Effector memory CD8-positive, alpha-beta T cell (primary cell): ENCODE data around the gene LTO1.

ENCODE experiments used
- ATAC-seq: fragments of 150-1000 bp; cut with Tn5 transposase; replicated peaks from 2 replicates; pipeline ENCODE4 v1.10.0; 2021; ENCODE audit warnings: mild to moderate bottlenecking, moderate library complexity
- DNase-seq, 3 experiments: peaks; one replicate each; pipeline ENCODE4 v3.0.0; 2021
- H3K27ac Mint-ChIP-seq, 2 donors: one replicate each; pipeline ENCODE4 v1.8.0; 2022; ENCODE audit warnings: mild to moderate bottlenecking in 2 of 2, mixed read lengths in 2 of 2, moderate library complexity in 2 of 2
- H3K27me3 Mint-ChIP-seq, 2 donors: one replicate each; pipeline ENCODE4 v1.8.0; 2022; ENCODE audit warnings: mixed read lengths in 2 of 2
- H3K36me3 Mint-ChIP-seq: one replicate; pipeline ENCODE4 v1.8.0; 2022; ENCODE audit warnings: mild to moderate bottlenecking, moderate library complexity, mixed read lengths; ENCODE audit not compliant: insufficient read depth
- H3K4me1 Mint-ChIP-seq, 2 donors: one replicate each; pipeline ENCODE4 v1.8.0; 2022; ENCODE audit warnings: low read depth in 2 of 2, mixed read lengths in 2 of 2
- H3K4me3 Mint-ChIP-seq, 2 donors: one replicate each; pipeline ENCODE4 v1.8.0; 2022; ENCODE audit warnings: mild to moderate bottlenecking in 2 of 2, mixed read lengths in 2 of 2, moderate library complexity in 2 of 2
- H3K9me3 Mint-ChIP-seq, 2 donors: one replicate each; pipeline ENCODE4 v1.8.0; 2022; ENCODE audit warnings: mixed read lengths in 2 of 2
- total RNA-seq, 9 experiments: gene quantifications; one replicate each; lab custom pipeline; 2026; lab: John Stamatoyannopoulos, UW

Gene LTO1, protein sequence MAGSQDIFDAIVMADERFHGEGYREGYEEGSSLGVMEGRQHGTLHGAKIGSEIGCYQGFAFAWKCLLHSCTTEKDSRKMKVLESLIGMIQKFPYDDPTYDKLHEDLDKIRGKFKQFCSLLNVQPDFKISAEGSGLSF
- 10.8 to 49.5 (median 27.6) reads per million in 9 experiments for total RNA-seq

DNA sequence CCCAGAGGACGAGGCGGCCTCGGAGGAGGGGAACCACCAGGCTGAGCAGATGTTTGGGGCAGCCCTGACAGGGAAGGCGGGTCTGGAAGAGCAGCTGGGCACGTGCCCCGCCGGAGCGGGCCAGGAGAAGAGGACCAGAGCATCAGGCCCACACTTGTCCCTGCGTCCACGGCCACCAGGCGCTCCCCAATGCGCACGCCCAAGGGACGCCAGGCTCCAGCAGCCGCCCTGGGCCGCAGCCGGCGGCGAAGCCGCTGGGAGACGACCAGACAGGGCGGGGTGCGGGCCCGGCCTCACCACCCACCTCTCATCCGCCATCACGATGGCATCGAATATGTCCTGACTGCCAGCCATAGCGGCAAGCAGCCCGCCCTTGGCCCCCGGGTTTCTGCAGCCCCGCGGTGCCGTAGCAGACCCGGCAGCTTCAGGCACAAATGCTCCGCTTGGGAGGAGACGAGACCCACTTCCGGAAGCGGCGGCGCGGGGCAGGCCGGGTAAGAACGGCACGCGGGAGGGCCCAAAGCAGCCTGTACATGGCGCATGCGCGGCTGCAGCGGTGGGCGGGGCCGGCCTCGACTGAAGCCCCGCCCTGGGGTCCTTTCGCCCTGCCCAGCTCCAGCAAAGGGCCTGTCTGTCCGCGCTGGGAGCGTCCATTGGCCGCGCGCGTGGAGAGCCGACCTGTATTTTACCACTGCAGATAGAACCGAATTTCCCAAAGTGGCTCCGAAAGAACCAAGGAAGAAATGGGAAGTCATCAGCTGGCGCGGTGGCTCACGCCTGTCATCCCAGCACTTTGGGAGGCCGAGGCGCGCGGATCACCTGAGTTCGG is at the start of gene LTO1:
LTO1 (minus strand) TSS at position 468 of the 829 bp plus-strand sequence; CDS start at position 354, 114 bp downstream.
- Mint-ChIP-seq H3K27ac (peak within 1 kb of the TSS; percentile 85 to 98), H3K36me3 (peaks cover 34% of the 10 kb centered on the region), H3K9me3 (no peaks in the 10 kb centered on the region), H3K4me1 (peaks cover 23 to 31% of the 10 kb centered on the region in 2 donors), H3K4me3 (peak within 1 kb of the TSS; percentile 89 to 98), H3K27me3 (no peaks in the 10 kb centered on the region)
- peak; percentile 92 for ATAC-seq
- DNase-seq, result peak; percentile 89 to 92 (median 90)

DNA sequence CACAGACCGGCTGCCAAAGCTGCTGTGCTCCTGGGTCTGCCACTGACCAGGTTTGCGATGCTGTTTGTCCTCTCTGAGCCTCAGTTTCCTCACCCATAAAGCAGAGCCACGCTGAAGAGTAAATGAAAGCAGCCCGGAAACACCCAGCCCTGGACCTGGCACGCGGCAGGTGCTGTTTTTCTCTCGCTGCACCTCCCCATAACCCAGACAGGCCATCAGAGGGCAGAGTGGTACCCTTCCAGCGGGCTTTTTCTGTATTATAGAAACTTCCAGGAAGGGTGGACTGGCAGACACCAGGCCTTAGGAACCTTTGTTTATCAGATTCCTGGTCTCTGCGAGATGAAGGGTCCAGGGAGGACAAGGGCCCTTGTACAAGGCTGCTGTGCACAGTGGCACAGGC is 46.6 kb upstream of the LTO1 start:
- H3K36me3 Mint-ChIP-seq, result peaks cover 4% of the 10 kb centered on the region
- DNase-seq (no peak), ATAC-seq (no peak)
- H3K9me3 Mint-ChIP-seq, result no peaks in the 10 kb centered on the region
- peaks cover 0 to 3% of the 10 kb centered on the region in 2 donors for H3K4me1 Mint-ChIP-seq
- no peak overlapping the region for H3K4me3 Mint-ChIP-seq
- peaks cover 55 to 99% of the 10 kb centered on the region in 2 donors for H3K27me3 Mint-ChIP-seq
- H3K27ac Mint-ChIP-seq, result no peak overlapping the region

DNA sequence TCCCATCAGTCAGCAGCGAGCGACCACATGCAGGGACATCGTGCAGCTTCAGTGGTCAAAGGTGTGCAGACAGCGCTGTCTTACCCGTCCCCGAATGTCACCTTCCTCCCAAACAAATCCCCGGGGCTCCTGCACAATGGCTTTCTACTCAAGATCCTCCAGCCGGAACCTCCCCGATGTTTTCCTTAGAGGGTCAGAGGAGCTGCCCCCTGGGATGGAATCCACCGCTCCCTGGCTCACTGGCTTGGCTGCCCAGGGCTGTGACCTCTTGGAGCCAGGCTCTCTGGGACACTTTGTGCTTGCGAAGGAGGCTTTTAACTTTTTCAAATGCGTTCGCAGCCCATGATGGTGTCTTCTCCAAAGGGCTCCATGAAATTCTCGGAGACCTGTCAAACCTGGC is 46.0 kb upstream of the LTO1 start:
- Mint-ChIP-seq H3K27me3 (peaks cover 51 to 94% of the 10 kb centered on the region in 2 donors), H3K9me3 (no peaks in the 10 kb centered on the region), H3K36me3 (peaks cover 4% of the 10 kb centered on the region), H3K27ac (no peak overlapping the region), H3K4me1 (peaks cover 0 to 3% of the 10 kb centered on the region in 2 donors), H3K4me3 (no peak overlapping the region)
- DNase-seq (no peak), ATAC-seq (no peak)

DNA sequence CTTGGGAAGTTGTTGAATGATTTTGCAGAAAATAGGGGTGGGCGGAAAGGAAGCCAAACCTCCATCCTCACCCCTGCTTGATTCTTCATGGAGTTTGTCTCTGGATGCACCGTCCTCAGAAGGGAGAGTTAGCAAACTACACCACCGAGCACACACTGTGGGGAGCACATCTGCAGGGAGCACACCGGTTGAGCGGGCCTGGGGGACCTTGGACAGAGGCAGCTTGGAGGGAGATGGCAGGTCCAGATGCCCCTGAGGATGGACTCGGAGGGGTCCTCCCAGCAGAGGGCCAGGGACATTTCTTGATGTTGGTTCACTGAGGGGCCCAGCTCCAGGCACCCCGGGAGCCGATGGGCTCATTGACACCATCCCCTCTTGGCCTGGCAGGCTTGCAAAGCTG is 43.8 kb upstream of the LTO1 start:
- no peak overlapping the region for H3K27ac Mint-ChIP-seq
- peaks cover 4% of the 10 kb centered on the region for H3K36me3 Mint-ChIP-seq
- DNase-seq (no peak), ATAC-seq (no peak)
- no peak overlapping the region for H3K4me3 Mint-ChIP-seq
- peaks cover 37 to 72% of the 10 kb centered on the region in 2 donors for H3K27me3 Mint-ChIP-seq
- no peaks in the 10 kb centered on the region for H3K9me3 Mint-ChIP-seq
- H3K4me1 Mint-ChIP-seq, result peaks cover 0 to 3% of the 10 kb centered on the region in 2 donors

DNA sequence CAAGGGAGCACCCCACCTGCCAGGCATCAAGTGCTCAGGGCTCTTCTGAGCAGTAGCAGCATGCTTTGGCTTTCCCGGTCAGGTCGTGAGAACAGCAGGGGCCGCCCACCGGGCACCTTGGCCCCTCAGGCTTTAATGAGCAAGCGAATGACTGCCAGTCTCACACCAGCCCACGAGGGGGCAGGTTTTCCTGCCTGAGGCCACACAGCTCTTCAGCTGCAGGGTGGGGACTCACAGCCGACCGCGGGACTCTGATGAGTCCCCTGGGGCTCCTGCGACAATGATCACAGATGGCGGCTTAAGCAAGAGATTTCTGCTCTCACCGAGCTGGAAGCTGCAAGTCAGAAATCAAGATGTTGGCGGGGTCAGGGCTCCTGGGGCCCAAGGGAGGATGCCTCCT is 43.0 kb upstream of the LTO1 start:
- Mint-ChIP-seq H3K4me3 (no peak overlapping the region), H3K27ac (no peak overlapping the region), H3K27me3 (peaks cover 38 to 65% of the 10 kb centered on the region in 2 donors), H3K9me3 (no peaks in the 10 kb centered on the region), H3K4me1 (peaks cover 0 to 3% of the 10 kb centered on the region in 2 donors), H3K36me3 (peaks cover 4% of the 10 kb centered on the region)
- ATAC-seq, result no peak
- DNase-seq, result no peak

DNA sequence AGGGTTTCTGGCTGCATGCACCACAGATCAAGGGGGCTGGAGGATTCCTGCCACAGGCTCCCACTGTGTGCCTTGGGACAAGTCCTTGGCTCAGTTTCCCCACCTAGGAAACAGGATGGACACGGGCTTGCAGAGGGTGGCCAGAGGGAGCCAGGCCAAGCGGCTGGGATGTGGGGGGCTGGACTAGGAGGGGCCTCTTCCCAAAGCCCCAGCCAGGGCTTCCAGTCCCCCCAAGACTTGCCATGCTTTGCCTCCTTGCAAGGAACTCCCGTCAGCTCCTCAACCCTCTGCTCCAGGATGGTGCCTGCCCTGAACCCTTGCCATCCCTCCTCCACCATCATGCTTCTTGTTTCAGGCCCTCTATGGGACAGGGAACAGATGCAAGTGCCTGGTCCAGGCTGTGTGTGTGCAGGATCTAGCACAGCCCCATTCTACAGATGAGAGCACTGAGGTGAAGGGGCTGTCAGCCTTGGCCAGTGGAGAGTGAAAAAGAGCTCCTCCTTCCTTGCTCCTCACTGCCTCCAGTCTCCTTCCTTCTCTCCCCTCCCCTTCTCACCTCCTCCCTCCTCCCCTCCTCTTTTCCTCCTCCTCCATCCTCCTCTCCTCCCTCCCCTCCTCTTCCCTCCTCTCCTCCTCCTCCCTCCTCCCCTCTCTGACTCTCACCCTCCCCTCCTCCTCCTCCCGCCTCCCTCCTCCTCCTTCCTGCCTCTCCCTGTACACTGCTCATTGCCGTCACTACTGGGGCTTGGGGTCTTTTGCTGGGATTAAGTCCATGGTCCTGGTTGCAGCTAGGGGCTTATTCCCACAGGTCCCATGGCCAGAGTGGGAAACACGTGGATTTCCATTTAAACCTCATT is 42.0 kb upstream of the LTO1 start:
- DNase-seq, result no peak
- Mint-ChIP-seq H3K4me3 (no peak overlapping the region), H3K4me1 (peaks cover 3 to 6% of the 10 kb centered on the region in 2 donors), H3K27me3 (peaks cover 35 to 65% of the 10 kb centered on the region in 2 donors), H3K9me3 (no peaks in the 10 kb centered on the region), H3K36me3 (peaks cover 4% of the 10 kb centered on the region), H3K27ac (no peak overlapping the region)
- no peak for ATAC-seq

DNA sequence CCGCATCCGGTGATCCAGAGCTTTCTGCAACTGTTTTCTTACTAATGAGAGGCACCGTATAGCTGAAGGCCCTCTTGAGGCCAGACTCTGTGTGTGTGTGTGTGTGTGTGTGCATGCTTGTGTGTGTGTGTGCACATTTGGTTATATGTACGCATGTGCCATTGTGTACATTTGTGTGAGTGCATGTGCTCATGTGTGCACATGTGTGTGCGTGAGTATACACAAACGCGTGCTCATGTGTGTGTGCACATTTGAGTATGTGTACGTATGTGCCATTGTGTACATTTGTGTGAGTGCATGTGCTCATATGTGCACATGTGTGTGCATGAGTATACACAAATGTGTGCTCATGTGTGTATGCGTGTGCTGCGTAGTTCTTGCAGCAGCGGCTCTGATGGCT is 40.9 kb upstream of the LTO1 start:
- ATAC-seq, result no peak
- Mint-ChIP-seq H3K27me3 (peaks cover 44 to 65% of the 10 kb centered on the region in 2 donors), H3K9me3 (no peaks in the 10 kb centered on the region), H3K36me3 (peaks cover 4% of the 10 kb centered on the region), H3K4me1 (peaks cover 9 to 12% of the 10 kb centered on the region in 2 donors), H3K27ac (no peak overlapping the region), H3K4me3 (no peak overlapping the region)
- no peak for DNase-seq

DNA sequence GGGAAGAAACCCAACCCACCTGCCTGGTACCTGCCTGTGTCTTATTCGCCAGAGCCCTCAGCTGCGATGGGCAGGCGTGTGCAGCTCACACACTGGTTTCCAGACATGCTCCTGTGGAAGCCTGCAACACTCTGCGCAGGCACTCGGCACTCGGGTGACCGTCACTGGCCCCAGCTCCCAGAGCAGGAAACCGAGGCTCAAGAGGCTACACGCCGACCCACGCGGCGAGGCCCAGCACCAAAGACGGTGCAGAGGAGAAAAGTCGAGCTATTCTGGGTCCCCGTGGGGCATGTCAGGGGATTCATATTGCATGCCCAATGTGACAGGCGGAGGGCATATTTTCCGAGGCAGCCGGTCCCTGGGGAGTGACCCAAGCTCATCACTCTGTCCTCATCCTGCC is 40.3 kb upstream of the LTO1 start:
- H3K27ac Mint-ChIP-seq, result no peak overlapping the region
- no peaks in the 10 kb centered on the region for H3K9me3 Mint-ChIP-seq
- H3K27me3 Mint-ChIP-seq, result peaks cover 45 to 65% of the 10 kb centered on the region in 2 donors
- H3K4me3 Mint-ChIP-seq, result no peak overlapping the region
- peaks cover 9 to 12% of the 10 kb centered on the region in 2 donors for H3K4me1 Mint-ChIP-seq
- H3K36me3 Mint-ChIP-seq, result peaks cover 4% of the 10 kb centered on the region
- DNase-seq (no peak), ATAC-seq (no peak)

DNA sequence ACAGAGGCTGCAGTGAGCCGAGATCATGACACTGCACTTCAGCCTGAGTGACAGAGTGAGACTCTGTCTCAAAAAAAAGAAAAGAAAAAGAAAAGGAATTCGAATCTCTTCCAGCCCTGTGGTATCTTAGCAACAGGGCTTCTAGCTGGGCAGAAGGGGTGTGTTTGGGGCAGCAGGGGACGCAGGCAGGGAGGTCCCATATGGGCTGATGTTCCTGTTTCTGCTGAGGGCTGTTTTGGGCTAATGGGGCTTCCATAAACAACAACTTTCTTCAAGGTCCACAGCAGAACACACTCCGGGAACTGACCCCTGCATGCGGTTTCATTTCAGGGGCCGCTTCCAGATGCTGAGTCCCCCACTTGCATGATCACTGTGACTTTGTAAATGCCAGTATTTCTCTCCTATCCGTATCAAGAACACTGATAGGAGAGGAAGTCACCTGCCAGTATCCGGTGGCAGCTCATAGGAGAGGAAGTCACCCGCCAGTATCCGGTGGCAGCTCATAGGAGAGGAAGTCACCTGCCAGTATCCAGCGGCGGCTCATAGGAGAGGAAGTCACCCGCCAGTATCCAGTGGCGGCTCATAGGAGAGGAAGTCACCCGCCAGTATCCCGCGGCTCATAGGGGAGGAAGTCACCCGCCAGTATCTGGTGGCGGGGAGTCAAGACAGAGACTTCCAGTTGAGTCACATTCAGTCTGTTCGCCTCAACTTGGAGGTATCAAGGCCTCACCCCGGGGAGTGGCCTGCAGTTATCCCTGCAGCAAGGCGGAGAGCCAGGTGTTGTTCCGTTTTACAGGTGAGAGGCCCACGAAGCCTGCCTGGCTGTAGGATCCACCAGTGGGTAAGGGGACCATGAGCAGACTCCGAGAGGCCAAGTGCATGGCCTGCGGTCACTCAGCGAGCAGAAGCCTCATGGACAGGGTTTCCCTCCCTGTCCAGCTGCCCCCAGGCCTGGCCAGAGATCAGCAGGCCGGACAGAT is 37.0 kb upstream of the LTO1 start:
- H3K27ac Mint-ChIP-seq, result peak overlapping the region; percentile 49 to 85
- peaks cover 26 to 55% of the 10 kb centered on the region in 2 donors for H3K27me3 Mint-ChIP-seq
- no peaks in the 10 kb centered on the region for H3K36me3 Mint-ChIP-seq
- no peak for DNase-seq
- no peaks in the 10 kb centered on the region for H3K9me3 Mint-ChIP-seq
- ATAC-seq, result no peak
- H3K4me1 Mint-ChIP-seq, result peaks cover 9% of the 10 kb centered on the region in 2 donors
- H3K4me3 Mint-ChIP-seq, result peak overlapping the region in 1 of 2 donors; percentile 64

DNA sequence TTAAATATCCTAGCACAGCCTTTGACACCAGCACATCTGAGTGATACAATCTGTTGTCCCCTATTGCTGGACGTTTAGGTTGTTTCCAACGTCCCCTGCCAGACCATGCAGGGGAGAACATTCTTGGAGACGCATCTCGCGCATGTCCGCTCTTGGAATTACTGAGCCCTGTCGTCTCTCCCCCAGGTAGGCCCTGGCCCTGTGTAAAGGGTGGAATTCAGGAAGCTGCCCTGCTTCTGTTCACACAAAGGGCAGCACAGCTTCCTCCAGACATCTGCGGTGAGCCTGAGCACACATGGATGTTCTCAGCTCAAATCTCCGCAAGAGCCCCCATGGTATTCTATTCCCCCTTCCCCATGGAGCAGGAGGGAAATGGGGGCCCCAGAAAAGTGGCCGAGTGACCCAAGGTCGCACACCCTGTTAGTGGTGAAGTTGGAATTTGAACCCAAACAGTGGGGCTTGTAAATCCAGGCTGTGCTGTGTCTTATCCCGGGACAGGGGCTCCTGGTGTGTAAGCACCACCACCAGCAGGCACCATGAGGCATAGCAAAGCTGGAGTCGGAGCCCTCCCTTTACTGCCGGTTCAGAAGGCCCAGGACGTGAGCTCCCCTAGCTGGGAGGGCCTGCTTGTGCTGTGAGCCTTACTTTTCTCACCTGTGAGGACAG is 33.7 kb upstream of the LTO1 start:
- H3K27me3 Mint-ChIP-seq, result peaks cover 44 to 70% of the 10 kb centered on the region in 2 donors
- no peak overlapping the region for H3K27ac Mint-ChIP-seq
- H3K4me1 Mint-ChIP-seq, result peaks cover 12 to 19% of the 10 kb centered on the region in 2 donors
- H3K9me3 Mint-ChIP-seq, result no peaks in the 10 kb centered on the region
- H3K4me3 Mint-ChIP-seq, result no peak overlapping the region
- no peaks in the 10 kb centered on the region for H3K36me3 Mint-ChIP-seq
- no peak for ATAC-seq
- no peak for DNase-seq

DNA sequence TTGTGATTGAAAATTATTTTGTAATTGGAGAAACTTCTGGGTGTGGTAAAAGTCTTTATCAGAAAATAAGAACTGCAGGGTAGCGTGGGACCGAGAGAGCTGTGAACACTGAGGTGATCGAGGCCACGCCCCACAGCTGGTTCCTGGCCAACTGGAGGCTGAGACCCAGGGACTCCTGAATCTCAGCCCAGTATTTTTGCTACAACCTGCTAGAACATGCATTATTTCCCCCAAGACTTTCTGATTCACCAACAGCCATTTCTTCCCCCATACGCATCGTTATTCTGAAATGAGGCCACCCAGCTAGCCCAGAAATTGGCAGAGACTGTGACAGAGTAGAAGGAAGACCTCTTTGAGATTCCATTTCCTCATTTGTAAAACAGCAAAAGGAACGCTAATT is 32.0 kb upstream of the LTO1 start:
- Mint-ChIP-seq H3K4me3 (peak overlapping the region in 1 of 2 donors; percentile 21), H3K27me3 (peaks cover 45 to 70% of the 10 kb centered on the region in 2 donors), H3K4me1 (peaks cover 10 to 18% of the 10 kb centered on the region in 2 donors), H3K36me3 (no peaks in the 10 kb centered on the region), H3K9me3 (no peaks in the 10 kb centered on the region), H3K27ac (no peak overlapping the region)
- ATAC-seq, result no peak
- DNase-seq, result no peak
